SHP77 treated with DMSO at 0.1 percent for 48 hours (cell line): ENCODE data around the gene CRYGS.
"Not testable (repeated sequence)": the region's sequence is repeated elsewhere in the genome, so short reads cannot be mapped to it uniquely, and the experiment has no call there.

Experiments used
- DNase-seq: peaks from one replicate; lab custom pipeline; 2025; lab: John Stamatoyannopoulos, UW

CRYGS gene

GRCh38 chr3:186519021-186519658 is 25.0 kb downstream of the CRYGS start:
- no peak for DNase-seq

- DNase-seq, result no peak
These were observed 27.0 kb downstream of the CRYGS start for GRCh38 chr3:186517218-186517617.

GRCh38 chr3:186516646-186517045 is 27.5 kb downstream of the CRYGS start:
- DNase-seq, result no peak

- no peak for DNase-seq
These were observed 29.1 kb downstream of the CRYGS start for GRCh38 chr3:186515125-186515524.

- DNase-seq, result no peak
These were observed 29.7 kb downstream of the CRYGS start for GRCh38 chr3:186514296-186515002.

GRCh38 chr3:186513386-186513785 is 30.8 kb downstream of the CRYGS start:
- DNase-seq, result no peak

- DNase-seq, result no peak
These were observed 31.4 kb downstream of the CRYGS start for GRCh38 chr3:186512570-186513302.

- DNase-seq, result no peak
These were observed 32.5 kb downstream of the CRYGS start for GRCh38 chr3:186511702-186512101.

- DNase-seq, result no peak
These were observed 32.9 kb downstream of the CRYGS start for GRCh38 chr3:186511245-186511644.

- DNase-seq, result no peak
These were observed 33.7 kb downstream of the CRYGS start for GRCh38 chr3:186510374-186511079.

- DNase-seq, result no peak
These were observed 34.8 kb downstream of the CRYGS start for GRCh38 chr3:186509423-186509822.

GRCh38 chr3:186506857-186507256 is 37.3 kb downstream of the CRYGS start:
- DNase-seq, result no peak

- no peak for DNase-seq
These were observed 37.9 kb downstream of the CRYGS start for GRCh38 chr3:186506191-186506739.

GRCh38 chr3:186502966-186503712 is 41.0 kb downstream of the CRYGS start:
- DNase-seq, result no peak

- DNase-seq, result no peak
These were observed 41.8 kb downstream of the CRYGS start for GRCh38 chr3:186502138-186502948.

GRCh38 chr3:186499949-186500348 is 44.2 kb downstream of the CRYGS start:
- not testable (repeated sequence) for DNase-seq

GRCh38 chr3:186498022-186498421 is 46.2 kb downstream of the CRYGS start:
- DNase-seq, result not testable (repeated sequence)

GRCh38 chr3:186497608-186498007 is 46.6 kb downstream of the CRYGS start:
- no peak for DNase-seq

GRCh38 chr3:186496635-186497034 is 47.5 kb downstream of the CRYGS start:
- DNase-seq, result no peak

- DNase-seq, result no peak
These were observed 48.2 kb downstream of the CRYGS start for GRCh38 chr3:186496016-186496415.
